Measurements from ENCODE around the gene COBL.

The COBL gene

GRCh38 chr7:51357821-51358220 is 41.2 kb upstream of the COBL start:
- H4K20me1 ChIP-seq (ENCODE audit: insufficient read depth, low read length, poor library complexity, severe bottlenecking), result no peaks in the 10 kb centered on the region

GRCh38 chr7:51356849-51357516 is 40.4 kb upstream of the COBL start:
- no peaks in the 10 kb centered on the region for H4K20me1 ChIP-seq (ENCODE audit: insufficient read depth, low read length, poor library complexity, severe bottlenecking)
- TF ChIP-seq CTCF (conservative IDR thresholded peaks at IDR 0.05; ENCODE audit: low read length), result no peak
- TF ChIP-seq EZH2phosphoT487 (IDR thresholded peaks at IDR 0.05; ENCODE audit: borderline replicate concordance), result no peak
- H3K4me2 ChIP-seq (ENCODE audit: low read depth, low read length, poor library complexity, severe bottlenecking), result no peak overlapping the region
- H3F3A ChIP-seq (ENCODE audit: low read depth), result no peaks in the 10 kb centered on the region
- H3K79me2 ChIP-seq (ENCODE audit: insufficient read depth, low read length), result no peaks in the 10 kb centered on the region
- no peak overlapping the region for H2AFZ ChIP-seq (ENCODE audit: low read length)
- no peaks in the 10 kb centered on the region for H3K9me3 ChIP-seq (ENCODE audit: insufficient read depth, low read depth, low read length)
- no peaks in the 10 kb centered on the region for H3K27me3 ChIP-seq (ENCODE audit: insufficient read depth, low read length, poor library complexity, severe bottlenecking)
- H3K4me3 ChIP-seq (ENCODE audit: low read length, poor library complexity, severe bottlenecking), result no peak overlapping the region
- H3K9ac ChIP-seq (ENCODE audit: low read depth, low read length, poor library complexity, severe bottlenecking), result no peak overlapping the region
- no peaks in the 10 kb centered on the region for H3K4me1 ChIP-seq (ENCODE audit: insufficient read depth, low read length, poor library complexity, severe bottlenecking)
- H3K36me3 ChIP-seq (ENCODE audit: insufficient read depth, low read length), result no peaks in the 10 kb centered on the region
- H3K9me2 ChIP-seq (replicated peaks; ENCODE audit: low read depth, low read length), result no peaks in the 10 kb centered on the region

More at GRCh38 chr7:51357821-51358220, 41.2 kb upstream of the COBL start:
- H3K79me2 ChIP-seq (ENCODE audit: insufficient read depth, low read length), result no peaks in the 10 kb centered on the region
- no peak overlapping the region for H3K9ac ChIP-seq (ENCODE audit: low read depth, low read length, poor library complexity, severe bottlenecking)
- no peak overlapping the region for H2AFZ ChIP-seq (ENCODE audit: low read length)
- no peaks in the 10 kb centered on the region for H3K9me3 ChIP-seq (ENCODE audit: insufficient read depth, low read depth, low read length)
- H3K9me2 ChIP-seq (replicated peaks; ENCODE audit: low read depth, low read length), result no peaks in the 10 kb centered on the region
- H3F3A ChIP-seq (ENCODE audit: low read depth), result no peaks in the 10 kb centered on the region
- no peaks in the 10 kb centered on the region for H3K36me3 ChIP-seq (ENCODE audit: insufficient read depth, low read length)
- no peaks in the 10 kb centered on the region for H3K27me3 ChIP-seq (ENCODE audit: insufficient read depth, low read length, poor library complexity, severe bottlenecking)
- no peak overlapping the region for H3K4me3 ChIP-seq (ENCODE audit: low read length, poor library complexity, severe bottlenecking)
- H3K4me2 ChIP-seq (ENCODE audit: low read depth, low read length, poor library complexity, severe bottlenecking), result no peak overlapping the region
- TF ChIP-seq EZH2phosphoT487 (IDR thresholded peaks at IDR 0.05; ENCODE audit: borderline replicate concordance), result no peak
- TF ChIP-seq CTCF (conservative IDR thresholded peaks at IDR 0.05; ENCODE audit: low read length), result no peak
- no peaks in the 10 kb centered on the region for H3K4me1 ChIP-seq (ENCODE audit: insufficient read depth, low read length, poor library complexity, severe bottlenecking)

- H3K4me2 ChIP-seq (ENCODE audit: low read depth, low read length, poor library complexity, severe bottlenecking), result no peak overlapping the region
- TF ChIP-seq CTCF (conservative IDR thresholded peaks at IDR 0.05; ENCODE audit: low read length) (0 out of 2 replicates have a peak, but pooled peaks have one; percentile 26), EZH2phosphoT487 (IDR thresholded peaks at IDR 0.05; ENCODE audit: borderline replicate concordance) (no peak)
- no peaks in the 10 kb centered on the region for H3K27me3 ChIP-seq (ENCODE audit: insufficient read depth, low read length, poor library complexity, severe bottlenecking)
- no peak overlapping the region for H3K4me3 ChIP-seq (ENCODE audit: low read length, poor library complexity, severe bottlenecking)
- no peaks in the 10 kb centered on the region for H3K36me3 ChIP-seq (ENCODE audit: insufficient read depth, low read length)
- H3K9me3 ChIP-seq (ENCODE audit: insufficient read depth, low read depth, low read length), result no peaks in the 10 kb centered on the region
- no peak overlapping the region for H3K9ac ChIP-seq (ENCODE audit: low read depth, low read length, poor library complexity, severe bottlenecking)
- no peaks in the 10 kb centered on the region for H3K79me2 ChIP-seq (ENCODE audit: insufficient read depth, low read length)
- no peaks in the 10 kb centered on the region for H3F3A ChIP-seq (ENCODE audit: low read depth)
- no peak overlapping the region for H2AFZ ChIP-seq (ENCODE audit: low read length)
- H3K4me1 ChIP-seq (ENCODE audit: insufficient read depth, low read length, poor library complexity, severe bottlenecking), result no peaks in the 10 kb centered on the region
- no peaks in the 10 kb centered on the region for H3K9me2 ChIP-seq (replicated peaks; ENCODE audit: low read depth, low read length)
- H4K20me1 ChIP-seq (ENCODE audit: insufficient read depth, low read length, poor library complexity, severe bottlenecking), result no peaks in the 10 kb centered on the region
These were observed 38.3 kb upstream of the COBL start for GRCh38 chr7:51354897-51355296.

Measured in Loucy (cell line).